22Rv1 (cell line): ENCODE measurements around the gene SCUBE3.

ENCODE experiments used
- ZFX ChIP-seq: fragments of 450-650 bp; IDR thresholded peaks from 2 replicates; pipeline ENCODE4 v1.6.1; 2017; ENCODE audit warnings: antibody characterized with exemption, borderline replicate concordance
- TF ChIP-seq, protein P1 (sequence below): fragments of 450-650 bp; IDR thresholded peaks from 2 replicates; pipeline ENCODE4 v1.5.1; 2017; ENCODE audit warnings: mild to moderate bottlenecking

DNA sequence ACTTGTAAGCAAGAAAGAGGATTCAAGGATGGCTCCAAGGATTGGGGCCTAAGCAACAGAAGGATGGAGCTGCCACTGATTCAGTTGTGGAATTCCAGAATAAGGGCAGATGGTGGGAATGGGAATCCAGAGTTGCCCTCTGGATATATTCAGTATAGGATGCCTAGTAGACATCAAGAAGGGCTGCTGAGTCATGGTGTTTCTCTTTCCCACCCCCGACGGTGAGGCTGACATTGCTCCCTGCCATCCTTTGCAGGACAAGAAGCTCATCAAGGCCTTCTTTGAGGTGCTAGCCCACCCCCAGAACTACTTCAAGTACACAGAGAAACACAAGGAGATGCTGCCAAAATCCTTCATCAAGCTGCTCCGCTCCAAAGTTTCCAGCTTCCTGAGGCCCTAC lies 34.5 kb downstream of the SCUBE3 start:
- TF ChIP-seq, protein P1, sequence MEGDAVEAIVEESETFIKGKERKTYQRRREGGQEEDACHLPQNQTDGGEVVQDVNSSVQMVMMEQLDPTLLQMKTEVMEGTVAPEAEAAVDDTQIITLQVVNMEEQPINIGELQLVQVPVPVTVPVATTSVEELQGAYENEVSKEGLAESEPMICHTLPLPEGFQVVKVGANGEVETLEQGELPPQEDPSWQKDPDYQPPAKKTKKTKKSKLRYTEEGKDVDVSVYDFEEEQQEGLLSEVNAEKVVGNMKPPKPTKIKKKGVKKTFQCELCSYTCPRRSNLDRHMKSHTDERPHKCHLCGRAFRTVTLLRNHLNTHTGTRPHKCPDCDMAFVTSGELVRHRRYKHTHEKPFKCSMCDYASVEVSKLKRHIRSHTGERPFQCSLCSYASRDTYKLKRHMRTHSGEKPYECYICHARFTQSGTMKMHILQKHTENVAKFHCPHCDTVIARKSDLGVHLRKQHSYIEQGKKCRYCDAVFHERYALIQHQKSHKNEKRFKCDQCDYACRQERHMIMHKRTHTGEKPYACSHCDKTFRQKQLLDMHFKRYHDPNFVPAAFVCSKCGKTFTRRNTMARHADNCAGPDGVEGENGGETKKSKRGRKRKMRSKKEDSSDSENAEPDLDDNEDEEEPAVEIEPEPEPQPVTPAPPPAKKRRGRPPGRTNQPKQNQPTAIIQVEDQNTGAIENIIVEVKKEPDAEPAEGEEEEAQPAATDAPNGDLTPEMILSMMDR, result no peak
- no peak for TF ChIP-seq ZFX
